HepG2 (cell line): ENCODE results near the gene APBB2. TPM values are rescaled to one million over a fixed set of nuclear protein-coding genes. Genes with fewer than 3 reads are reported as not detected.

Source experiments
- ARID2 ChIP-seq: sonication (generic); formaldehyde crosslinking; IDR thresholded peaks from 2 replicates; pipeline ENCODE4 v1.8.1; 2022; ENCODE audit warnings: mild to moderate bottlenecking, missing genetic modification reagents, borderline replicate concordance
- GATAD2A ChIP-seq: IDR thresholded peaks from 2 replicates; pipeline ENCODE4 v1.6.1; 2016
- SMAD3 ChIP-seq: sonication (generic); formaldehyde crosslinking; IDR thresholded peaks from 2 replicates; pipeline ENCODE4 v1.4.0; 2020; ENCODE audit warnings: missing genetic modification reagents
- STAT5B ChIP-seq: sonication (generic); formaldehyde crosslinking; IDR thresholded peaks from 2 replicates; pipeline ENCODE4 v1.4.0; 2020; ENCODE audit warnings: missing genetic modification reagents
- XRCC5 ChIP-seq: fragments of 200-400 bp; formaldehyde crosslinking; optimal IDR thresholded peaks from 2 replicates; pipeline ENCODE3; 2017; ENCODE audit warnings: mild to moderate bottlenecking, low read length
- ZBTB38 ChIP-seq: sonication (generic); formaldehyde crosslinking; IDR thresholded peaks from 2 replicates; pipeline ENCODE4 v1.5.1; 2020; ENCODE audit warnings: mild to moderate bottlenecking, missing genetic modification reagents
- ZBTB7B ChIP-seq: sonication (generic); formaldehyde crosslinking; IDR thresholded peaks from 2 replicates; pipeline ENCODE4 v1.4.0; 2020; ENCODE audit warnings: missing genetic modification reagents
- ZNF12 ChIP-seq: sonication (generic); formaldehyde crosslinking; IDR thresholded peaks from 2 replicates; pipeline ENCODE4 v1.5.0; 2020; ENCODE audit warnings: missing genetic modification reagents
- ZNF614 ChIP-seq: IDR thresholded peaks from 2 replicates; pipeline ENCODE4 v1.6.1; 2018; ENCODE audit warnings: missing biosample characterization, missing genetic modification reagents, inconsistent platforms, borderline replicate concordance
- ZNF816 ChIP-seq: sonication (generic); formaldehyde crosslinking; IDR thresholded peaks from 2 replicates; pipeline ENCODE4 v1.8.0; 2022; ENCODE audit warnings: missing genetic modification reagents, mild to moderate bottlenecking, borderline replicate concordance
- polyA plus RNA-seq, 8 experiments: library from polyadenylated mRNA; depleted of rRNA in 3 of 8; stranded (reverse) in 7 of 8; unstranded in 1 of 8; fragments of >200 nt; fragmentation: Illumina TruSeq in 4 of 8; extraction: Trizol in 4 of 8; gene quantifications; 2 replicates each; pipeline versions ENCODE4 v1.2.1 to v1.2.3, GENCODE V29; 2011 to 2016; ENCODE audit warnings: low read depth in 4 of 8, missing spikeins in 1 of 8, mixed read lengths in 1 of 8; ENCODE audit not compliant: insufficient read depth in 1 of 8
- total RNA-seq, 5 experiments: library from RNA; depleted of rRNA; stranded (reverse); fragments of >200 nt; fragmentation: Illumina TruSeq; extraction: Trizol; gene quantifications; 2 replicates each; pipeline ENCODE4 v1.2.3, GENCODE V29; 2016; ENCODE audit warnings: low read depth in 1 of 5
- TF ChIP-seq, protein P1 (sequence below): IDR thresholded peaks from 2 replicates; pipeline ENCODE4 v1.6.1; 2016; ENCODE audit warnings: low read depth
- TF ChIP-seq, protein P2 (sequence below): sonication (generic); formaldehyde crosslinking; conservative IDR thresholded peaks from 2 replicates; pipeline ENCODE4 v1.8.0; 2022; ENCODE audit warnings: missing genetic modification reagents
- TF ChIP-seq, protein P3 (sequence below): sonication (generic); formaldehyde crosslinking; IDR thresholded peaks from 2 replicates; pipeline ENCODE4 v1.5.0; 2020; ENCODE audit warnings: mild to moderate bottlenecking, missing genetic modification reagents, borderline replicate concordance
- TF ChIP-seq, protein P4 (sequence below): sonication (generic); formaldehyde crosslinking; IDR thresholded peaks from 2 replicates; pipeline ENCODE4 v1.8.0; 2022; ENCODE audit warnings: missing genetic modification reagents, mild to moderate bottlenecking, inconsistent platforms, borderline replicate concordance
- TF ChIP-seq, protein P5 (sequence below): sonication (generic); formaldehyde crosslinking; IDR thresholded peaks from 2 replicates; pipeline ENCODE4 v1.4.0; 2020; ENCODE audit warnings: missing genetic modification reagents
- TF ChIP-seq, protein P6 (sequence below): sonication (generic); formaldehyde crosslinking; conservative IDR thresholded peaks from 2 replicates; pipeline ENCODE4 v1.4.0; 2020; ENCODE audit warnings: missing genetic modification reagents

The APBB2 gene
- total and polyA plus RNA-seq, 2 of the 13 experiments (the other 11 are each of a cell fraction or from before 2014, with no cell fraction given) = 11.7 to 17.0 TPM

DNA sequence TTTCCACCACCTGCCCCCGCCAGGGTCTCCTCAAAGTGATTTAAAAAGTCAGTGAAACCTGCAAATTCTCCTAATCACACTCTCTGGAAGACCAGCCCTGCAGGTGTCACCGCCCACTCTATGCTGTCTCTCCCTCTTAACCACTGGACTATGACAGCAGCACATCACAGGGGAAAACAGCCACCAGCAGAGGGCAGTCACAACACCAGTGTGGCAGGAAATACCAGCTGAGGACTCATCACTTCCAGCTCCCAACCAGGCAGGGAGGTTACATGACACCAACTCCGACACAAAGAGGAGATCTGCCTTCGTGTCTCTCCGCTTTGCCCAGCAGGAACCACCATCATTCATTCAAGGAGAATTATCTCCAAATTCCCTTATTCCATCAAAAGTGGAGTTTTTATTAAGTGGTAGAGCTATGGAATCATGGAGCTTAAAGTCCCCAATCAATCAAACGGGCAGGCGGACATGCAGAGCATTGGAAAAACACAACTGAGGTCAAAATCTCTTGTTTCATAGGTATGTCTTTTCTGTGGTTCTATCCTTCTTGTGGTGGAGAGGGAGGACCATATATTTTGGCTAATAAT is 373.3 kb downstream of the APBB2 start (continued):
- TF ChIP-seq, protein P1, sequence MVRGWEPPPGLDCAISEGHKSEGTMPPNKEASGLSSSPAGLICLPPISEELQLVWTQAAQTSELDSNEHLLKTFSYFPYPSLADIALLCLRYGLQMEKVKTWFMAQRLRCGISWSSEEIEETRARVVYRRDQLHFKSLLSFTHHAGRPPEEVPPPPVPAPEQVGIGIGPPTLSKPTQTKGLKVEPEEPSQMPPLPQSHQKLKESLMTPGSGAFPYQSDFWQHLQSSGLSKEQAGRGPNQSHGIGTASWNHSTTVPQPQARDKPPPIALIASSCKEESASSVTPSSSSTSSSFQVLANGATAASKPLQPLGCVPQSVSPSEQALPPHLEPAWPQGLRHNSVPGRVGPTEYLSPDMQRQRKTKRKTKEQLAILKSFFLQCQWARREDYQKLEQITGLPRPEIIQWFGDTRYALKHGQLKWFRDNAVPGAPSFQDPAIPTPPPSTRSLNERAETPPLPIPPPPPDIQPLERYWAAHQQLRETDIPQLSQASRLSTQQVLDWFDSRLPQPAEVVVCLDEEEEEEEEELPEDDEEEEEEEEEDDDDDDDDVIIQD (CRISPR knock-in tag) = peak; percentile 25; the same call in 1 of the 2 replicates
- TF ChIP-seq, protein P2, sequence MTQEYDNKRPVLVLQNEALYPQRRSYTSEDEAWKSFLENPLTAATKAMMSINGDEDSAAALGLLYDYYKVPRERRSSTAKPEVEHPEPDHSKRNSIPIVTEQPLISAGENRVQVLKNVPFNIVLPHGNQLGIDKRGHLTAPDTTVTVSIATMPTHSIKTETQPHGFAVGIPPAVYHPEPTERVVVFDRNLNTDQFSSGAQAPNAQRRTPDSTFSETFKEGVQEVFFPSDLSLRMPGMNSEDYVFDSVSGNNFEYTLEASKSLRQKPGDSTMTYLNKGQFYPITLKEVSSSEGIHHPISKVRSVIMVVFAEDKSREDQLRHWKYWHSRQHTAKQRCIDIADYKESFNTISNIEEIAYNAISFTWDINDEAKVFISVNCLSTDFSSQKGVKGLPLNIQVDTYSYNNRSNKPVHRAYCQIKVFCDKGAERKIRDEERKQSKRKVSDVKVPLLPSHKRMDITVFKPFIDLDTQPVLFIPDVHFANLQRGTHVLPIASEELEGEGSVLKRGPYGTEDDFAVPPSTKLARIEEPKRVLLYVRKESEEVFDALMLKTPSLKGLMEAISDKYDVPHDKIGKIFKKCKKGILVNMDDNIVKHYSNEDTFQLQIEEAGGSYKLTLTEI (CRISPR knock-in tag) = no peak
- TF ChIP-seq ZBTB7B (CRISPR knock-in tag) (no peak), XRCC5 (peak; percentile 75), ZNF614 (CRISPR knock-in tag) (0 out of 2 replicates have a peak, but pooled peaks have one; percentile 37), ZNF816 (CRISPR knock-in tag) (no peak), SMAD3 (CRISPR knock-in tag) (no peak), ZBTB38 (CRISPR knock-in tag) (no peak), STAT5B (no peak), GATAD2A (CRISPR knock-in tag) (no peak), ZNF12 (CRISPR knock-in tag) (no peak), ARID2 (no peak)
- TF ChIP-seq, protein P3, sequence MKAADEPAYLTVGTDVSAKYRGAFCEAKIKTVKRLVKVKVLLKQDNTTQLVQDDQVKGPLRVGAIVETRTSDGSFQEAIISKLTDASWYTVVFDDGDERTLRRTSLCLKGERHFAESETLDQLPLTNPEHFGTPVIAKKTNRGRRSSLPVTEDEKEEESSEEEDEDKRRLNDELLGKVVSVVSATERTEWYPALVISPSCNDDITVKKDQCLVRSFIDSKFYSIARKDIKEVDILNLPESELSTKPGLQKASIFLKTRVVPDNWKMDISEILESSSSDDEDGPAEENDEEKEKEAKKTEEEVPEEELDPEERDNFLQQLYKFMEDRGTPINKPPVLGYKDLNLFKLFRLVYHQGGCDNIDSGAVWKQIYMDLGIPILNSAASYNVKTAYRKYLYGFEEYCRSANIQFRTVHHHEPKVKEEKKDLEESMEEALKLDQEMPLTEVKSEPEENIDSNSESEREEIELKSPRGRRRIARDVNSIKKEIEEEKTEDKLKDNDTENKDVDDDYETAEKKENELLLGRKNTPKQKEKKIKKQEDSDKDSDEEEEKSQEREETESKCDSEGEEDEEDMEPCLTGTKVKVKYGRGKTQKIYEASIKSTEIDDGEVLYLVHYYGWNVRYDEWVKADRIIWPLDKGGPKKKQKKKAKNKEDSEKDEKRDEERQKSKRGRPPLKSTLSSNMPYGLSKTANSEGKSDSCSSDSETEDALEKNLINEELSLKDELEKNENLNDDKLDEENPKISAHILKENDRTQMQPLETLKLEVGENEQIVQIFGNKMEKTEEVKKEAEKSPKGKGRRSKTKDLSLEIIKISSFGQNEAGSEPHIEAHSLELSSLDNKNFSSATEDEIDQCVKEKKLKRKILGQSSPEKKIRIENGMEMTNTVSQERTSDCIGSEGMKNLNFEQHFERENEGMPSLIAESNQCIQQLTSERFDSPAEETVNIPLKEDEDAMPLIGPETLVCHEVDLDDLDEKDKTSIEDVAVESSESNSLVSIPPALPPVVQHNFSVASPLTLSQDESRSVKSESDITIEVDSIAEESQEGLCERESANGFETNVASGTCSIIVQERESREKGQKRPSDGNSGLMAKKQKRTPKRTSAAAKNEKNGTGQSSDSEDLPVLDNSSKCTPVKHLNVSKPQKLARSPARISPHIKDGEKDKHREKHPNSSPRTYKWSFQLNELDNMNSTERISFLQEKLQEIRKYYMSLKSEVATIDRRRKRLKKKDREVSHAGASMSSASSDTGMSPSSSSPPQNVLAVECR = no peak
- TF ChIP-seq, protein P4, sequence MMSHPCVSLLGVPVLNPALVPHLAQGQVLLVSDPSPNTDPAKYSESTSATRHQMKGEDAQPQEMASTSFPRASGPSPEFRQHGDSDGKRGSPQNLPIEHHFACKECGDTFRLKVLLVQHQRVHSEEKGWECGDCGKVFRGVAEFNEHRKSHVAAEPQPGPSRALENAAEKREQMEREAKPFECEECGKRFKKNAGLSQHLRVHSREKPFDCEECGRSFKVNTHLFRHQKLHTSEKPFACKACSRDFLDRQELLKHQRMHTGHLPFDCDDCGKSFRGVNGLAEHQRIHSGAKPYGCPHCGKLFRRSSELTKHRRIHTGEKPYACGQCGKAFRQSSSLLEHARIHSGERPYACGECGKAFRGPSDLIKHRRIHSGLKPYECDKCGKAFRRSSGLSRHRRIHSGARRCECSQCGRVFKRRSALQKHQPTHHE (CRISPR knock-in tag) = no peak
- TF ChIP-seq, protein P5, sequence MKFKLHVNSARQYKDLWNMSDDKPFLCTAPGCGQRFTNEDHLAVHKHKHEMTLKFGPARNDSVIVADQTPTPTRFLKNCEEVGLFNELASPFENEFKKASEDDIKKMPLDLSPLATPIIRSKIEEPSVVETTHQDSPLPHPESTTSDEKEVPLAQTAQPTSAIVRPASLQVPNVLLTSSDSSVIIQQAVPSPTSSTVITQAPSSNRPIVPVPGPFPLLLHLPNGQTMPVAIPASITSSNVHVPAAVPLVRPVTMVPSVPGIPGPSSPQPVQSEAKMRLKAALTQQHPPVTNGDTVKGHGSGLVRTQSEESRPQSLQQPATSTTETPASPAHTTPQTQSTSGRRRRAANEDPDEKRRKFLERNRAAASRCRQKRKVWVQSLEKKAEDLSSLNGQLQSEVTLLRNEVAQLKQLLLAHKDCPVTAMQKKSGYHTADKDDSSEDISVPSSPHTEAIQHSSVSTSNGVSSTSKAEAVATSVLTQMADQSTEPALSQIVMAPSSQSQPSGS (CRISPR knock-in tag) = no peak
- TF ChIP-seq, protein P6, sequence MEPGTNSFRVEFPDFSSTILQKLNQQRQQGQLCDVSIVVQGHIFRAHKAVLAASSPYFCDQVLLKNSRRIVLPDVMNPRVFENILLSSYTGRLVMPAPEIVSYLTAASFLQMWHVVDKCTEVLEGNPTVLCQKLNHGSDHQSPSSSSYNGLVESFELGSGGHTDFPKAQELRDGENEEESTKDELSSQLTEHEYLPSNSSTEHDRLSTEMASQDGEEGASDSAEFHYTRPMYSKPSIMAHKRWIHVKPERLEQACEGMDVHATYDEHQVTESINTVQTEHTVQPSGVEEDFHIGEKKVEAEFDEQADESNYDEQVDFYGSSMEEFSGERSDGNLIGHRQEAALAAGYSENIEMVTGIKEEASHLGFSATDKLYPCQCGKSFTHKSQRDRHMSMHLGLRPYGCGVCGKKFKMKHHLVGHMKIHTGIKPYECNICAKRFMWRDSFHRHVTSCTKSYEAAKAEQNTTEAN (CRISPR knock-in tag) = no peak
